HCT116 (cell line): Measurements from ENCODE around the gene PRKN. TPM values are rescaled to one million over a fixed set of nuclear protein-coding genes. Genes with fewer than 3 reads are reported as not detected.

Experiments used
- ATAC-seq: fragments of 200-7000 bp; cut with Tn5 transposase; 2 replicates; pipeline ENCODE4 v1.9.1; 2020; ENCODE audit warnings: mild to moderate bottlenecking, moderate library complexity
- BruUV-seq: library from RNA; stranded (reverse); fragments of 400-500 nt; replicated peaks from 2 replicates; lab custom pipeline; 2021; lab: Mats Ljungman, UMichigan
- CTCF ChIA-PET: fragments of 300-600 bp; sonication (Branson Sonifier 250); formaldehyde crosslinking; loops from one replicate; lab custom pipeline; 2021; ENCODE audit warnings: antibody characterized with exemption; lab: Charles Lee
- POLR2A ChIA-PET: fragments of 300-600, 350-600 bp; sonication (Branson Sonifier 250); formaldehyde crosslinking; loops from one replicate; lab custom pipeline; 2021; ENCODE audit warnings: antibody characterized with exemption; lab: Charles Lee
- RAD21 ChIA-PET, 2 experiments: fragments of 300-600 bp; sonication (Branson Sonifier 250); formaldehyde crosslinking; loops; one replicate each; lab custom pipeline; 2023; ENCODE audit warnings: low total read pairs in 2 of 2; ENCODE audit not compliant: uncharacterized antibody in 2 of 2, unreplicated experiment in 2 of 2, low non-redundant PET in 1 of 2; lab: Charles Lee
- DNase-seq: peaks from one replicate; pipeline ENCODE4 v3.0.0-alpha.2; 2010; ENCODE audit warnings: low read depth, low spot score
- H2AFZ ChIP-seq: fragments of 200-600 bp; shearing (Covaris generic), sonication (generic); 2 replicates; pipeline ENCODE4 v1.6.1; 2017; ENCODE audit warnings: low read depth, mixed run types, mixed read lengths, antibody characterized with exemption, low read length; ENCODE audit not compliant: poor library complexity, severe bottlenecking
- H3K27ac ChIP-seq: 2 replicates; pipeline ENCODE4 v1.5.1; 2012; ENCODE audit warnings: low read depth, low read length
- H3K27me3 ChIP-seq: fragments of 200-600 bp; sonication (generic); 2 replicates; pipeline ENCODE4 v1.6.1; 2016; ENCODE audit warnings: mixed run types, low read length, mixed read lengths; ENCODE audit not compliant: insufficient read depth
- H3K36me3 ChIP-seq, 2 experiments: fragments of 200-500 bp in 1 of 2; fragments of 200-600 bp in 1 of 2; sonication (Bioruptor generic) in 1 of 2; sonication (generic) in 1 of 2; 2 replicates each; pipeline versions ENCODE4 v1.5.1 to v1.6.1; 2014 to 2016; ENCODE audit warnings: low read length in 2 of 2, inconsistent platforms in 1 of 2, mixed read lengths in 1 of 2, mixed run types in 1 of 2; ENCODE audit not compliant: insufficient read depth in 2 of 2, control insufficient read depth in 1 of 2
- H3K4me1 ChIP-seq, 2 experiments: fragments of 200-600 bp in 1 of 2; sonication (generic) in 1 of 2; 2 replicates each; pipeline versions ENCODE4 v1.5.1 to v1.6.1; 2012 to 2017; ENCODE audit warnings: low read length in 2 of 2, inconsistent platforms in 1 of 2, mild to moderate bottlenecking in 1 of 2, mixed read lengths in 1 of 2, mixed run types in 1 of 2, moderate library complexity in 1 of 2; ENCODE audit not compliant: insufficient read depth in 2 of 2, control insufficient read depth in 1 of 2
- H3K4me2 ChIP-seq: fragments of 200-600 bp; sonication (generic); 2 replicates; pipeline ENCODE4 v1.6.1; 2017; ENCODE audit warnings: mixed run types, low read length, mixed read lengths
- H3K4me3 ChIP-seq, 2 experiments: fragments of 200-600 bp in 1 of 2; sonication (generic) in 1 of 2; replicated peaks in 1 of 2; 2 replicates each; pipeline ENCODE4 v1.5.1; 2011 to 2016; ENCODE audit warnings: low read length in 2 of 2, control low read depth in 1 of 2, low read depth in 1 of 2, mild to moderate bottlenecking in 1 of 2, mixed read lengths in 1 of 2, mixed run types in 1 of 2
- H3K79me2 ChIP-seq: fragments of 200-600 bp; sonication (generic); 2 replicates; pipeline ENCODE4 v1.6.1; 2017; ENCODE audit warnings: mild to moderate bottlenecking, mixed run types, low read length, moderate library complexity, mixed read lengths; ENCODE audit not compliant: insufficient read depth
- H3K9ac ChIP-seq: fragments of 200-600 bp; sonication (generic); 2 replicates; pipeline ENCODE4 v1.6.1; 2016; ENCODE audit warnings: low read length, mixed read lengths
- H3K9me2 ChIP-seq: fragments of 200-600 bp; sonication (generic), shearing (Covaris generic); 2 replicates; pipeline ENCODE4 v1.6.1; 2017; ENCODE audit warnings: mixed run types, mild to moderate bottlenecking, moderate library complexity; ENCODE audit not compliant: insufficient read depth
- H3K9me3 ChIP-seq, 2 experiments: fragments of 200-500 bp in 1 of 2; fragments of 200-600 bp in 1 of 2; sonication (Bioruptor generic) in 1 of 2; sonication (generic) in 1 of 2; 2 replicates each; pipeline ENCODE4 v1.6.1; 2014 to 2017; ENCODE audit warnings: low read length in 2 of 2, mixed read lengths in 2 of 2, inconsistent platforms in 1 of 2, low read depth in 1 of 2, mild to moderate bottlenecking in 1 of 2, mixed run types in 1 of 2, moderate library complexity in 1 of 2; ENCODE audit not compliant: control insufficient read depth in 1 of 2, insufficient read depth in 1 of 2
- H4K20me1 ChIP-seq: fragments of 200-600 bp; sonication (generic), shearing (Covaris generic); 2 replicates; pipeline ENCODE4 v1.6.1; 2017; ENCODE audit warnings: mixed run types, mild to moderate bottlenecking, moderate library complexity; ENCODE audit not compliant: insufficient read depth
- CBX3 ChIP-seq: IDR thresholded peaks from 2 replicates; pipeline ENCODE4 v1.6.1; 2012; ENCODE audit warnings: low read depth
- CEBPB ChIP-seq: IDR thresholded peaks from 2 replicates; pipeline ENCODE4 v1.6.1; 2012; ENCODE audit warnings: low read depth
- ELF1 ChIP-seq: IDR thresholded peaks from 2 replicates; pipeline ENCODE4 v1.6.1; 2012; ENCODE audit warnings: low read depth, borderline replicate concordance
- EZH2 ChIP-seq: fragments of 200-600 bp; sonication (generic); IDR thresholded peaks from 2 replicates; pipeline ENCODE4 v1.6.1; 2017; ENCODE audit warnings: antibody characterized with exemption, mixed run types
- EZH2phosphoT487 ChIP-seq: fragments of 200-600 bp; IDR thresholded peaks from 2 replicates; pipeline ENCODE4 v1.6.1; 2018; ENCODE audit warnings: antibody characterized with exemption, borderline replicate concordance
- FOSL1 ChIP-seq: IDR thresholded peaks from 2 replicates; pipeline ENCODE4 v1.6.1; 2012; ENCODE audit warnings: low read depth
- JUND ChIP-seq: IDR thresholded peaks from 2 replicates; pipeline ENCODE4 v1.6.1; 2012
- POLR2A ChIP-seq: IDR thresholded peaks from 2 replicates; pipeline ENCODE4 v1.7.0; 2011; ENCODE audit warnings: borderline replicate concordance; ENCODE audit not compliant: insufficient read depth, insufficient read length; ENCODE audit errors: extremely low read depth
- POLR2AphosphoS5 ChIP-seq: IDR thresholded peaks from 2 replicates; pipeline ENCODE4 v1.6.1; 2011; ENCODE audit warnings: mild to moderate bottlenecking, low read depth, low read length, moderate library complexity
- RAD21 ChIP-seq: IDR thresholded peaks from 2 replicates; pipeline ENCODE4 v1.6.1; 2012; ENCODE audit warnings: low read depth, mild to moderate bottlenecking
- SIN3A ChIP-seq: IDR thresholded peaks from 2 replicates; pipeline ENCODE4 v1.6.1; 2012; ENCODE audit warnings: low read depth
- SP1 ChIP-seq: IDR thresholded peaks from 2 replicates; pipeline ENCODE4 v1.6.1; 2012; ENCODE audit warnings: low read depth
- SRF ChIP-seq: IDR thresholded peaks from 2 replicates; pipeline ENCODE4 v1.6.1; 2012; ENCODE audit warnings: low read depth
- TCF7L2 ChIP-seq: IDR thresholded peaks from 2 replicates; pipeline ENCODE4 v1.7.0; 2011; ENCODE audit warnings: borderline replicate concordance, inconsistent platforms; ENCODE audit not compliant: insufficient read depth, insufficient read length; ENCODE audit errors: extremely low read depth
- ZFX ChIP-seq: fragments of 450-650 bp; IDR thresholded peaks from 2 replicates; pipeline ENCODE4 v1.6.1; 2017
- intact Hi-C: fragments of 100-400 bp; cut with micrococcal nuclease; formaldehyde crosslinking; loops from 2 replicates; pipeline ENCODE4 v1.10.0; 2022
- total RNA-seq: library from RNA; stranded (reverse); gene quantifications from one replicate; pipeline ENCODE4 v1.2.1, GENCODE V29; 2021; ENCODE audit not compliant: unreplicated experiment
- TF ChIP-seq, protein P1 (sequence below): IDR thresholded peaks from 2 replicates; pipeline ENCODE4 v1.6.1; 2012
- TF ChIP-seq, protein P2 (sequence below): IDR thresholded peaks from 2 replicates; pipeline ENCODE4 v1.6.1; 2012; ENCODE audit warnings: low read depth
- TF ChIP-seq, protein P3 (sequence below): IDR thresholded peaks from 2 replicates; pipeline ENCODE4 v1.6.1; 2012
- TF ChIP-seq, protein P4 (sequence below), 3 experiments: fragments of 200-600 bp in 1 of 3; sonication (generic) in 1 of 3; IDR thresholded peaks in 2 of 3; conservative IDR thresholded peaks in 1 of 3; 2 replicates each; pipeline ENCODE4 v1.5.1; 2012 to 2017; ENCODE audit warnings: low read depth in 2 of 3, low read length in 2 of 3, antibody characterized with exemption in 1 of 3, borderline replicate concordance in 1 of 3, control low read depth in 1 of 3, mild to moderate bottlenecking in 1 of 3, mixed read lengths in 1 of 3, mixed run types in 1 of 3, moderate library complexity in 1 of 3; ENCODE audit not compliant: insufficient read depth in 1 of 3
- TF ChIP-seq, protein P5 (sequence below): IDR thresholded peaks from 2 replicates; pipeline ENCODE4 v1.6.1; 2011; ENCODE audit warnings: mild to moderate bottlenecking, low read length, moderate library complexity; ENCODE audit not compliant: insufficient replicate concordance; ENCODE audit errors: extremely low read depth

Gene PRKN
- total RNA-seq, 1 experiment from 2014 or later = 2.6 TPM

DNA sequence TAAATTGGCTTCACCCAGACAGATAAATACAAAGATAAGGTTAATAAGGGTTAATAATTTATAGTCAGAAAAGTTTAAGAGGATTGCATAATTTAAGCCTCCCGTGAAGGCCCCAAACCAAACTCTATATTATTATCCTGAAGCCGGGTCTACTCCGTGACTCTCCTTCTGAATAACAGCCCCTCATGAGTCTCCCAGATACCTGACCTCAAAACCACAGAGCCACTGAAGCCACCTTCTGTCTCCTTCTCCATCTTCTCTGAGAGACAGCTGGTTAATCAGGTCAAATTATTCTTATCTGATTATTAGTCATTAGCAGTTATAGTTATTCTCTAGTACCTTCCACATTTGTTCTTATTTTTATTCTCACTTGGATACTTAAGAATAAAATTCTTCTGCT lies 884.5 kb downstream of the PRKN start:
- no peak for DNase-seq

More for the DNA sequence above, 884.5 kb downstream of the PRKN start:
- Histone ChIP-seq H3K9me3 (no peaks in the 10 kb centered on the region), H4K20me1 (no peaks in the 10 kb centered on the region), H2AFZ (no peak overlapping the region), H3K4me1 (no peaks in the 10 kb centered on the region), H3K9ac (no peak overlapping the region), H3K4me2 (no peak overlapping the region), H3K27me3 (no peaks in the 10 kb centered on the region), H3K9me2 (no peaks in the 10 kb centered on the region), H3K27ac (no peak overlapping the region), H3K4me3 (no peak overlapping the region), H3K79me2 (no peaks in the 10 kb centered on the region), H3K36me3 (no peaks in the 10 kb centered on the region)
- POLR2A ChIA-PET = no interaction called here
- CTCF ChIA-PET = no interaction called here
- TF ChIP-seq FOSL1 = no peak
- no peak for TF ChIP-seq POLR2AphosphoS5
- TF ChIP-seq, protein P1, sequence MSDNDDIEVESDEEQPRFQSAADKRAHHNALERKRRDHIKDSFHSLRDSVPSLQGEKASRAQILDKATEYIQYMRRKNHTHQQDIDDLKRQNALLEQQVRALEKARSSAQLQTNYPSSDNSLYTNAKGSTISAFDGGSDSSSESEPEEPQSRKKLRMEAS = no peak
- TF ChIP-seq, protein P2, sequence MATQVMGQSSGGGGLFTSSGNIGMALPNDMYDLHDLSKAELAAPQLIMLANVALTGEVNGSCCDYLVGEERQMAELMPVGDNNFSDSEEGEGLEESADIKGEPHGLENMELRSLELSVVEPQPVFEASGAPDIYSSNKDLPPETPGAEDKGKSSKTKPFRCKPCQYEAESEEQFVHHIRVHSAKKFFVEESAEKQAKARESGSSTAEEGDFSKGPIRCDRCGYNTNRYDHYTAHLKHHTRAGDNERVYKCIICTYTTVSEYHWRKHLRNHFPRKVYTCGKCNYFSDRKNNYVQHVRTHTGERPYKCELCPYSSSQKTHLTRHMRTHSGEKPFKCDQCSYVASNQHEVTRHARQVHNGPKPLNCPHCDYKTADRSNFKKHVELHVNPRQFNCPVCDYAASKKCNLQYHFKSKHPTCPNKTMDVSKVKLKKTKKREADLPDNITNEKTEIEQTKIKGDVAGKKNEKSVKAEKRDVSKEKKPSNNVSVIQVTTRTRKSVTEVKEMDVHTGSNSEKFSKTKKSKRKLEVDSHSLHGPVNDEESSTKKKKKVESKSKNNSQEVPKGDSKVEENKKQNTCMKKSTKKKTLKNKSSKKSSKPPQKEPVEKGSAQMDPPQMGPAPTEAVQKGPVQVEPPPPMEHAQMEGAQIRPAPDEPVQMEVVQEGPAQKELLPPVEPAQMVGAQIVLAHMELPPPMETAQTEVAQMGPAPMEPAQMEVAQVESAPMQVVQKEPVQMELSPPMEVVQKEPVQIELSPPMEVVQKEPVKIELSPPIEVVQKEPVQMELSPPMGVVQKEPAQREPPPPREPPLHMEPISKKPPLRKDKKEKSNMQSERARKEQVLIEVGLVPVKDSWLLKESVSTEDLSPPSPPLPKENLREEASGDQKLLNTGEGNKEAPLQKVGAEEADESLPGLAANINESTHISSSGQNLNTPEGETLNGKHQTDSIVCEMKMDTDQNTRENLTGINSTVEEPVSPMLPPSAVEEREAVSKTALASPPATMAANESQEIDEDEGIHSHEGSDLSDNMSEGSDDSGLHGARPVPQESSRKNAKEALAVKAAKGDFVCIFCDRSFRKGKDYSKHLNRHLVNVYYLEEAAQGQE = no peak
- no peak for TF ChIP-seq CBX3
- TF ChIP-seq POLR2A = no peak
- no peak for TF ChIP-seq SIN3A
- TF ChIP-seq EZH2 = no peak
- TF ChIP-seq RAD21 = no peak
- TF ChIP-seq, protein P3, sequence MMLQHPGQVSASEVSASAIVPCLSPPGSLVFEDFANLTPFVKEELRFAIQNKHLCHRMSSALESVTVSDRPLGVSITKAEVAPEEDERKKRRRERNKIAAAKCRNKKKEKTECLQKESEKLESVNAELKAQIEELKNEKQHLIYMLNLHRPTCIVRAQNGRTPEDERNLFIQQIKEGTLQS = no peak
- TF ChIP-seq JUND = no peak
- no peak for TF ChIP-seq TCF7L2
- no peak for TF ChIP-seq SRF
- TF ChIP-seq ZFX = no peak
- no peak for TF ChIP-seq CEBPB
- no peak for TF ChIP-seq SP1
- TF ChIP-seq, protein P4, sequence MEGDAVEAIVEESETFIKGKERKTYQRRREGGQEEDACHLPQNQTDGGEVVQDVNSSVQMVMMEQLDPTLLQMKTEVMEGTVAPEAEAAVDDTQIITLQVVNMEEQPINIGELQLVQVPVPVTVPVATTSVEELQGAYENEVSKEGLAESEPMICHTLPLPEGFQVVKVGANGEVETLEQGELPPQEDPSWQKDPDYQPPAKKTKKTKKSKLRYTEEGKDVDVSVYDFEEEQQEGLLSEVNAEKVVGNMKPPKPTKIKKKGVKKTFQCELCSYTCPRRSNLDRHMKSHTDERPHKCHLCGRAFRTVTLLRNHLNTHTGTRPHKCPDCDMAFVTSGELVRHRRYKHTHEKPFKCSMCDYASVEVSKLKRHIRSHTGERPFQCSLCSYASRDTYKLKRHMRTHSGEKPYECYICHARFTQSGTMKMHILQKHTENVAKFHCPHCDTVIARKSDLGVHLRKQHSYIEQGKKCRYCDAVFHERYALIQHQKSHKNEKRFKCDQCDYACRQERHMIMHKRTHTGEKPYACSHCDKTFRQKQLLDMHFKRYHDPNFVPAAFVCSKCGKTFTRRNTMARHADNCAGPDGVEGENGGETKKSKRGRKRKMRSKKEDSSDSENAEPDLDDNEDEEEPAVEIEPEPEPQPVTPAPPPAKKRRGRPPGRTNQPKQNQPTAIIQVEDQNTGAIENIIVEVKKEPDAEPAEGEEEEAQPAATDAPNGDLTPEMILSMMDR (IDR thresholded peaks at IDR 0.05 in 2 of 3, conservative IDR thresholded peaks at IDR 0.05 in 1 of 3; ENCODE audit: borderline replicate concordance in 1 of 3, insufficient read depth in 1 of 3, low read depth in 2 of 3, low read length in 2 of 3) = no peak
- no peak for TF ChIP-seq EZH2phosphoT487
- no peak for TF ChIP-seq ELF1
- TF ChIP-seq, protein P5, sequence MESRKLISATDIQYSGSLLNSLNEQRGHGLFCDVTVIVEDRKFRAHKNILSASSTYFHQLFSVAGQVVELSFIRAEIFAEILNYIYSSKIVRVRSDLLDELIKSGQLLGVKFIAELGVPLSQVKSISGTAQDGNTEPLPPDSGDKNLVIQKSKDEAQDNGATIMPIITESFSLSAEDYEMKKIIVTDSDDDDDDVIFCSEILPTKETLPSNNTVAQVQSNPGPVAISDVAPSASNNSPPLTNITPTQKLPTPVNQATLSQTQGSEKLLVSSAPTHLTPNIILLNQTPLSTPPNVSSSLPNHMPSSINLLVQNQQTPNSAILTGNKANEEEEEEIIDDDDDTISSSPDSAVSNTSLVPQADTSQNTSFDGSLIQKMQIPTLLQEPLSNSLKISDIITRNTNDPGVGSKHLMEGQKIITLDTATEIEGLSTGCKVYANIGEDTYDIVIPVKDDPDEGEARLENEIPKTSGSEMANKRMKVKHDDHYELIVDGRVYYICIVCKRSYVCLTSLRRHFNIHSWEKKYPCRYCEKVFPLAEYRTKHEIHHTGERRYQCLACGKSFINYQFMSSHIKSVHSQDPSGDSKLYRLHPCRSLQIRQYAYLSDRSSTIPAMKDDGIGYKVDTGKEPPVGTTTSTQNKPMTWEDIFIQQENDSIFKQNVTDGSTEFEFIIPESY = no peak
- no peak for ATAC-seq
- intact Hi-C loops = no loop called here
- no TSS peak for BruUV-seq
- RAD21 ChIA-PET = no interaction called here
